Measurements from ENCODE around the gene CLK4.

- no peak for TF ChIP-seq EZH2 (IDR thresholded peaks at IDR 0.05)
- TF ChIP-seq POLR2AphosphoS5 (IDR thresholded peaks at IDR 0.05; ENCODE audit: borderline replicate concordance, low read depth, low read length): no peak
- no peak for TF ChIP-seq FOXP2 (optimal IDR thresholded peaks at IDR 0.05; ENCODE audit: control extremely low read depth, extremely low read length, insufficient read depth)
Measured at GRCh38 chr5:178555771-178556211, 71.1 kb downstream of the CLK4 start.

Measured in SK-N-MC (cell line).